ENCODE results near the gene CSMD2. TPM values are rescaled to one million over a fixed set of nuclear protein-coding genes. Genes with fewer than 3 reads are reported as not detected.
A peak's percentile ranks its signal among the peaks of the same experiment; 100 is the strongest.

Gene CSMD2
- total RNA-seq, 2 donors from 2014 or later, result not detected

- Mint-ChIP-seq H3K36me3 (ENCODE audit: low read depth) (no peaks in the 10 kb centered on the region), H3K27me3 (peaks cover 41% of the 10 kb centered on the region), H3K4me3 (no peak overlapping the region), H3K27ac (no peak overlapping the region), H3K4me1 (peaks cover 5% of the 10 kb centered on the region)
- ATAC-seq, result no peak
- H3K9me3 ChIP-seq (ENCODE audit: control insufficient read depth, low read length, poor library complexity, severe bottlenecking), result no peaks in the 10 kb centered on the region
- DNase-seq, result no peak
Measured at GRCh38 chr1:33610391-33610790, 554.6 kb downstream of the CSMD2 start.

GRCh38 chr1:33609739-33610138 lies 555.3 kb downstream of the CSMD2 start:
- H3K9me3 ChIP-seq (ENCODE audit: control insufficient read depth, low read length, poor library complexity, severe bottlenecking), result no peaks in the 10 kb centered on the region
- ATAC-seq (no peak), DNase-seq (no peak)
- Mint-ChIP-seq H3K4me3 (no peak overlapping the region), H3K27me3 (peaks cover 35% of the 10 kb centered on the region), H3K4me1 (peaks cover 5% of the 10 kb centered on the region), H3K27ac (no peak overlapping the region), H3K36me3 (ENCODE audit: low read depth) (no peaks in the 10 kb centered on the region)

GRCh38 chr1:33608825-33609400 lies 556.1 kb downstream of the CSMD2 start:
- H3K4me3 Mint-ChIP-seq, result no peak overlapping the region
- H3K27me3 Mint-ChIP-seq, result peaks cover 32% of the 10 kb centered on the region
- no peaks in the 10 kb centered on the region for H3K36me3 Mint-ChIP-seq (ENCODE audit: low read depth)
- no peak overlapping the region for H3K27ac Mint-ChIP-seq
- ATAC-seq, result no peak
- peaks cover 5% of the 10 kb centered on the region for H3K4me1 Mint-ChIP-seq
- no peak for DNase-seq
- no peaks in the 10 kb centered on the region for H3K9me3 ChIP-seq (ENCODE audit: control insufficient read depth, low read length, poor library complexity, severe bottlenecking)

- H3K9me3 ChIP-seq (ENCODE audit: control insufficient read depth, low read length, poor library complexity, severe bottlenecking), result no peaks in the 10 kb centered on the region
- H3K27me3 Mint-ChIP-seq, result peaks cover 34% of the 10 kb centered on the region
- H3K27ac Mint-ChIP-seq, result peak overlapping the region; percentile 10
- no peak overlapping the region for H3K4me3 Mint-ChIP-seq
- H3K36me3 Mint-ChIP-seq (ENCODE audit: low read depth), result no peaks in the 10 kb centered on the region
- H3K4me1 Mint-ChIP-seq, result peaks cover 2% of the 10 kb centered on the region
- DNase-seq, result no peak
- ATAC-seq, result no peak
Measured at GRCh38 chr1:33607444-33608005, 557.5 kb downstream of the CSMD2 start.

- DNase-seq, result no peak
- Mint-ChIP-seq H3K27ac (no peak overlapping the region), H3K36me3 (ENCODE audit: low read depth) (no peaks in the 10 kb centered on the region), H3K4me3 (no peak overlapping the region), H3K4me1 (peaks cover 2% of the 10 kb centered on the region), H3K27me3 (peaks cover 47% of the 10 kb centered on the region)
- H3K9me3 ChIP-seq (ENCODE audit: control insufficient read depth, low read length, poor library complexity, severe bottlenecking), result no peaks in the 10 kb centered on the region
- no peak for ATAC-seq
Measured at GRCh38 chr1:33606272-33606671, 558.8 kb downstream of the CSMD2 start.

GRCh38 chr1:33602271-33602670 lies 562.8 kb downstream of the CSMD2 start:
- H3K9me3 ChIP-seq (ENCODE audit: control insufficient read depth, low read length, poor library complexity, severe bottlenecking), result no peaks in the 10 kb centered on the region
- Mint-ChIP-seq H3K27me3 (peaks cover 73% of the 10 kb centered on the region), H3K27ac (no peak overlapping the region), H3K4me1 (peaks cover 2% of the 10 kb centered on the region), H3K36me3 (ENCODE audit: low read depth) (no peaks in the 10 kb centered on the region), H3K4me3 (no peak overlapping the region)
- ATAC-seq (no peak), DNase-seq (no peak)

GRCh38 chr1:33601751-33602150 lies 563.3 kb downstream of the CSMD2 start:
- H3K9me3 ChIP-seq (ENCODE audit: control insufficient read depth, low read length, poor library complexity, severe bottlenecking), result no peaks in the 10 kb centered on the region
- H3K4me3 Mint-ChIP-seq, result no peak overlapping the region

GRCh38 chr1:33599516-33600115 lies 565.4 kb downstream of the CSMD2 start:
- H3K27me3 Mint-ChIP-seq, result peaks cover 86% of the 10 kb centered on the region
- ATAC-seq, result no peak
- H3K36me3 Mint-ChIP-seq (ENCODE audit: low read depth), result no peaks in the 10 kb centered on the region
- no peak overlapping the region for H3K4me3 Mint-ChIP-seq
- H3K9me3 ChIP-seq (ENCODE audit: control insufficient read depth, low read length, poor library complexity, severe bottlenecking), result no peaks in the 10 kb centered on the region
- no peak overlapping the region for H3K27ac Mint-ChIP-seq
- no peak for DNase-seq
- no peaks in the 10 kb centered on the region for H3K4me1 Mint-ChIP-seq

More at GRCh38 chr1:33601751-33602150, 563.3 kb downstream of the CSMD2 start:
- Mint-ChIP-seq H3K27ac (no peak overlapping the region), H3K36me3 (ENCODE audit: low read depth) (no peaks in the 10 kb centered on the region), H3K27me3 (peaks cover 74% of the 10 kb centered on the region), H3K4me1 (no peaks in the 10 kb centered on the region)
- no peak for ATAC-seq
- DNase-seq, result no peak

GRCh38 chr1:33588726-33589125 lies 576.3 kb downstream of the CSMD2 start:
- Mint-ChIP-seq H3K36me3 (ENCODE audit: low read depth) (no peaks in the 10 kb centered on the region), H3K27me3 (peaks cover 40% of the 10 kb centered on the region), H3K4me1 (no peaks in the 10 kb centered on the region), H3K4me3 (no peak overlapping the region), H3K27ac (no peak overlapping the region)
- no peak for ATAC-seq
- H3K9me3 ChIP-seq (ENCODE audit: control insufficient read depth, low read length, poor library complexity, severe bottlenecking), result no peaks in the 10 kb centered on the region
- DNase-seq, result no peak

GRCh38 chr1:33586795-33587194 lies 578.2 kb downstream of the CSMD2 start:
- H3K9me3 ChIP-seq (ENCODE audit: control insufficient read depth, low read length, poor library complexity, severe bottlenecking), result no peaks in the 10 kb centered on the region
- no peaks in the 10 kb centered on the region for H3K36me3 Mint-ChIP-seq (ENCODE audit: low read depth)
- H3K4me1 Mint-ChIP-seq, result no peaks in the 10 kb centered on the region
- no peak overlapping the region for H3K27ac Mint-ChIP-seq
- no peak for ATAC-seq
- peaks cover 49% of the 10 kb centered on the region for H3K27me3 Mint-ChIP-seq
- no peak overlapping the region for H3K4me3 Mint-ChIP-seq
- DNase-seq, result no peak

GRCh38 chr1:33586106-33586505 lies 578.9 kb downstream of the CSMD2 start:
- Mint-ChIP-seq H3K36me3 (ENCODE audit: low read depth) (no peaks in the 10 kb centered on the region), H3K27me3 (peaks cover 48% of the 10 kb centered on the region), H3K4me1 (no peaks in the 10 kb centered on the region), H3K4me3 (no peak overlapping the region), H3K27ac (no peak overlapping the region)
- ATAC-seq (no peak), DNase-seq (no peak)
- H3K9me3 ChIP-seq (ENCODE audit: control insufficient read depth, low read length, poor library complexity, severe bottlenecking), result no peaks in the 10 kb centered on the region

- DNase-seq (no peak), ATAC-seq (no peak)
- Mint-ChIP-seq H3K4me3 (no peak overlapping the region), H3K36me3 (ENCODE audit: low read depth) (peaks cover 2% of the 10 kb centered on the region), H3K27me3 (peaks cover 64% of the 10 kb centered on the region), H3K27ac (no peak overlapping the region), H3K4me1 (no peaks in the 10 kb centered on the region)
- H3K9me3 ChIP-seq (ENCODE audit: control insufficient read depth, low read length, poor library complexity, severe bottlenecking), result no peaks in the 10 kb centered on the region
Measured at GRCh38 chr1:33583567-33583966, 581.5 kb downstream of the CSMD2 start.

GRCh38 chr1:33578557-33579448 lies 586.2 kb downstream of the CSMD2 start:
- Mint-ChIP-seq H3K27me3 (peaks cover 80% of the 10 kb centered on the region), H3K4me3 (no peak overlapping the region), H3K36me3 (ENCODE audit: low read depth) (peaks cover 2% of the 10 kb centered on the region), H3K4me1 (no peaks in the 10 kb centered on the region), H3K27ac (no peak overlapping the region)
- DNase-seq (no peak), ATAC-seq (no peak)
- H3K9me3 ChIP-seq (ENCODE audit: control insufficient read depth, low read length, poor library complexity, severe bottlenecking), result no peaks in the 10 kb centered on the region

All from T-helper 17 cell (primary cell).